ENCODE results near the gene PRKAG3.

DNA sequence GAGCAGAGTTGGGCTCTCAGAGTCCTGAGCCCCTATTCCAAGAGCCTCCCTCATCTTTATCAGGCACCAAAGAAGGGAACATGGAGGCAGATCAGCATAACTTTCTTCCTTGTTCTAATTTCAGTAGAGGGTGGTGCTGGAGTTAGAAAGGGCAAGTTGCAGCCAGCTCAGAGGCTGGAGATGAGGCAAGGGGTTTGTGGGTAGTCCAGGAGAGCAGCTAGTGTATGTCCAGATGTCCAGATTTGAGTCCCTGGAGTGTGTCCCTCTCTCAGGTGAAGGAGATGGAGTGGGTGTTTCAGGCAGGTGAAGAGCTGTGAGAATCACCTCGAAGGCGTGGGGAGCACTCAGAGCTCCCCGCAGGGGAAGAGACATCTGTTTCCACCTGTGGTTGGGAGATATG lies 478 bp upstream of the PRKAG3 start:
- TF ChIP-seq, protein P1, sequence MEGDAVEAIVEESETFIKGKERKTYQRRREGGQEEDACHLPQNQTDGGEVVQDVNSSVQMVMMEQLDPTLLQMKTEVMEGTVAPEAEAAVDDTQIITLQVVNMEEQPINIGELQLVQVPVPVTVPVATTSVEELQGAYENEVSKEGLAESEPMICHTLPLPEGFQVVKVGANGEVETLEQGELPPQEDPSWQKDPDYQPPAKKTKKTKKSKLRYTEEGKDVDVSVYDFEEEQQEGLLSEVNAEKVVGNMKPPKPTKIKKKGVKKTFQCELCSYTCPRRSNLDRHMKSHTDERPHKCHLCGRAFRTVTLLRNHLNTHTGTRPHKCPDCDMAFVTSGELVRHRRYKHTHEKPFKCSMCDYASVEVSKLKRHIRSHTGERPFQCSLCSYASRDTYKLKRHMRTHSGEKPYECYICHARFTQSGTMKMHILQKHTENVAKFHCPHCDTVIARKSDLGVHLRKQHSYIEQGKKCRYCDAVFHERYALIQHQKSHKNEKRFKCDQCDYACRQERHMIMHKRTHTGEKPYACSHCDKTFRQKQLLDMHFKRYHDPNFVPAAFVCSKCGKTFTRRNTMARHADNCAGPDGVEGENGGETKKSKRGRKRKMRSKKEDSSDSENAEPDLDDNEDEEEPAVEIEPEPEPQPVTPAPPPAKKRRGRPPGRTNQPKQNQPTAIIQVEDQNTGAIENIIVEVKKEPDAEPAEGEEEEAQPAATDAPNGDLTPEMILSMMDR (conservative IDR thresholded peaks at IDR 0.05; ENCODE audit: low read length): no peak
- TF ChIP-seq EZH2phosphoT487 (IDR thresholded peaks at IDR 0.05; ENCODE audit: borderline replicate concordance, low read depth, low read length): no peak
